Keratinocyte (primary cell): ENCODE measurements around the gene TRIB2.

Source experiments
- EZH2 ChIP-seq: IDR thresholded peaks from one replicate; pipeline ENCODE4 v1.6.1; 2012; ENCODE audit warnings: inconsistent platforms, mild to moderate bottlenecking, low read length, moderate library complexity
- TF ChIP-seq, protein P1 (sequence below), 3 experiments: IDR thresholded peaks in 1 of 3; conservative IDR thresholded peaks in 1 of 3; optimal IDR thresholded peaks in 1 of 3; 2 replicates in 2 of 3; 3 replicates in 1 of 3; pipeline versions ENCODE3 to v1.5.1; 2011; ENCODE audit warnings: low read length in 3 of 3, mild to moderate bottlenecking in 3 of 3, moderate library complexity in 2 of 3, control low read depth in 1 of 3, inconsistent platforms in 1 of 3; ENCODE audit not compliant: insufficient read depth in 2 of 3; ENCODE audit errors: extremely low read depth in 1 of 3

DNA sequence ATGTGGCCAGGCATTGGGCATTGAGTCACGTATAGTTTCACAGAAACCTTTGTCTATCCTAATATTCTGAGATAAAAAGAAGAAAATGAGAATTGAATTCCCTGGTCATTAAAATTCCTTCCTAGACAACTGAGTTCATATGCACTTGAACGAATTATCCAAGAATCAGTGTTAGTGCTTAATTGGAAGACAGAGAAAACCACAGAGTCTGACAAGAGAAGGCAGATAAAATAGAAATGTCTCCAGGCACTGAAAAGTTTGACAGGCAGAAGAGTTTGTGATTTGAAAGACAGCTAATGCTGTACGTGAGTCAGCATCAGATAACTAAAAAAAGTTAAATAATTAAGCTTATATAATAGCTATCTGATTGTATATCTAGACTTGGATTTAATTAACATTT lies 47.7 kb upstream of the TRIB2 start:
- TF ChIP-seq, protein P1, sequence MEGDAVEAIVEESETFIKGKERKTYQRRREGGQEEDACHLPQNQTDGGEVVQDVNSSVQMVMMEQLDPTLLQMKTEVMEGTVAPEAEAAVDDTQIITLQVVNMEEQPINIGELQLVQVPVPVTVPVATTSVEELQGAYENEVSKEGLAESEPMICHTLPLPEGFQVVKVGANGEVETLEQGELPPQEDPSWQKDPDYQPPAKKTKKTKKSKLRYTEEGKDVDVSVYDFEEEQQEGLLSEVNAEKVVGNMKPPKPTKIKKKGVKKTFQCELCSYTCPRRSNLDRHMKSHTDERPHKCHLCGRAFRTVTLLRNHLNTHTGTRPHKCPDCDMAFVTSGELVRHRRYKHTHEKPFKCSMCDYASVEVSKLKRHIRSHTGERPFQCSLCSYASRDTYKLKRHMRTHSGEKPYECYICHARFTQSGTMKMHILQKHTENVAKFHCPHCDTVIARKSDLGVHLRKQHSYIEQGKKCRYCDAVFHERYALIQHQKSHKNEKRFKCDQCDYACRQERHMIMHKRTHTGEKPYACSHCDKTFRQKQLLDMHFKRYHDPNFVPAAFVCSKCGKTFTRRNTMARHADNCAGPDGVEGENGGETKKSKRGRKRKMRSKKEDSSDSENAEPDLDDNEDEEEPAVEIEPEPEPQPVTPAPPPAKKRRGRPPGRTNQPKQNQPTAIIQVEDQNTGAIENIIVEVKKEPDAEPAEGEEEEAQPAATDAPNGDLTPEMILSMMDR (optimal IDR thresholded peaks at IDR 0.05 in 1 of 3, IDR thresholded peaks at IDR 0.05 in 1 of 3, conservative IDR thresholded peaks at IDR 0.05 in 1 of 3; ENCODE audit: extremely low read depth in 1 of 3, insufficient read depth in 2 of 3, low read length in 3 of 3): no peak
- TF ChIP-seq EZH2: no peak
